GM10847 (cell line): ENCODE results near the gene ATG16L2.
A peak's percentile ranks its signal among the peaks of the same experiment; 100 is the strongest.

Source experiments
- POLR2A ChIP-seq: IDR thresholded peaks from 2 replicates; pipeline ENCODE4 v1.6.1; 2011; ENCODE audit not compliant: insufficient read length; ENCODE audit errors: extremely low read depth

ATG16L2 gene

GRCh38 chr11:72824811-72825505, 10.7 kb downstream of the ATG16L2 start:
- TF ChIP-seq POLR2A, result no peak

GRCh38 chr11:72825661-72826060, 11.4 kb downstream of the ATG16L2 start:
- no peak for TF ChIP-seq POLR2A

GRCh38 chr11:72826191-72826941, 12.2 kb downstream of the ATG16L2 start:
- TF ChIP-seq POLR2A, result no peak

- no peak for TF ChIP-seq POLR2A
Observed at GRCh38 chr11:72826942-72827480, 12.8 kb downstream of the ATG16L2 start.

- TF ChIP-seq POLR2A, result no peak
Observed at GRCh38 chr11:72828081-72828567, 13.9 kb downstream of the ATG16L2 start.

- TF ChIP-seq POLR2A, result no peak
Observed at GRCh38 chr11:72828692-72829101, 14.5 kb downstream of the ATG16L2 start.

- no peak for TF ChIP-seq POLR2A
Observed at GRCh38 chr11:72829178-72829577, 15.0 kb downstream of the ATG16L2 start.

GRCh38 chr11:72829884-72830533, 15.8 kb downstream of the ATG16L2 start:
- no peak for TF ChIP-seq POLR2A

- peak; percentile 12 for TF ChIP-seq POLR2A
Observed at GRCh38 chr11:72831521-72832300, 17.5 kb downstream of the ATG16L2 start.

GRCh38 chr11:72832301-72833082, 18.3 kb downstream of the ATG16L2 start:
- TF ChIP-seq POLR2A, result no peak

GRCh38 chr11:72833083-72833733, 19.0 kb downstream of the ATG16L2 start:
- TF ChIP-seq POLR2A, result no peak

- TF ChIP-seq POLR2A, result no peak
Observed at GRCh38 chr11:72833811-72834493, 19.7 kb downstream of the ATG16L2 start.

GRCh38 chr11:72834905-72835304, 20.7 kb downstream of the ATG16L2 start:
- no peak for TF ChIP-seq POLR2A
